GM12864 (cell line): ENCODE results near the gene TMEM187.

Source experiments
- DNase-seq: peaks from one replicate; pipeline ENCODE4 v3.0.0-alpha.2; 2011; ENCODE audit warnings: low read depth
- H3K4me3 ChIP-seq: 2 replicates; pipeline ENCODE4 v1.5.1; 2011; ENCODE audit warnings: mild to moderate bottlenecking, low read depth, low read length, control low read depth
- TF ChIP-seq, protein P1 (sequence below): IDR thresholded peaks from 2 replicates; pipeline ENCODE4 v1.5.1; 2011; ENCODE audit warnings: low read depth, mild to moderate bottlenecking, moderate library complexity, low read length, control low read depth, inconsistent platforms; ENCODE audit errors: missing control alignments

TMEM187 gene

DNA sequence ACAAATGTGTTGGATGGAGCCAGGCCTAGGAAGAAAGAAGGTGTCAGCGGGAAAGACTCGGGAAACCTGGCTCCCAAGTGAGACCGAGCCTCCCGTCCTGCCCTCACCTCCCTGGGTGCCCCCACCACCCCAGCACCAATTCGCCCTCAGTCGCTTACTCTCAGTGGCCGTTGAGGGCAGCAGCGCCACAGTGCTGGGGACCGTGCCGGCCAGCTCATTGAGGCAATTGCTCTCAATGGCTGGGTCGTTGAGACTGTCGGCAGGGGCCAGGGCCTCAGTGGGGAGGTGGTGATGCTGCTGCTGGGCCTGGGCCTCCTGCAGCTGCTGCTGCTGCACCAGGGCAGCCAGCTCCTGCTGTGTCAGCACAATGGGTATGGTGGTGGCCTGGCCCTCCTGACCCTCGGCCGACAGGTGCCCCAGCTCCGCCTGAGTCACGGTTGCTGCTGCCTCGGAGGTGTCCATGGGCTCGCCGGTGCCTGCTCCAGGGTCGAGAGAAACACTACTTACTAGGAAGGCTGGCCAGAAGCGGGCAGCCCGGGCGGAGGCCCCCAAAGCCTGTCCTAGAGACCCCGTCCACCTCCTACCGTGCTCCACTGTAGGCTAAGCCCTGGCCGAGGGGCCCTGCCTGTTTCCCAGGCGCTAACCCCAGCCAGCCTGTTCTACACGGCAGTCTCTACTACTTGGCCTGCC is 20.7 kb upstream of the TMEM187 start:
- TF ChIP-seq, protein P1, sequence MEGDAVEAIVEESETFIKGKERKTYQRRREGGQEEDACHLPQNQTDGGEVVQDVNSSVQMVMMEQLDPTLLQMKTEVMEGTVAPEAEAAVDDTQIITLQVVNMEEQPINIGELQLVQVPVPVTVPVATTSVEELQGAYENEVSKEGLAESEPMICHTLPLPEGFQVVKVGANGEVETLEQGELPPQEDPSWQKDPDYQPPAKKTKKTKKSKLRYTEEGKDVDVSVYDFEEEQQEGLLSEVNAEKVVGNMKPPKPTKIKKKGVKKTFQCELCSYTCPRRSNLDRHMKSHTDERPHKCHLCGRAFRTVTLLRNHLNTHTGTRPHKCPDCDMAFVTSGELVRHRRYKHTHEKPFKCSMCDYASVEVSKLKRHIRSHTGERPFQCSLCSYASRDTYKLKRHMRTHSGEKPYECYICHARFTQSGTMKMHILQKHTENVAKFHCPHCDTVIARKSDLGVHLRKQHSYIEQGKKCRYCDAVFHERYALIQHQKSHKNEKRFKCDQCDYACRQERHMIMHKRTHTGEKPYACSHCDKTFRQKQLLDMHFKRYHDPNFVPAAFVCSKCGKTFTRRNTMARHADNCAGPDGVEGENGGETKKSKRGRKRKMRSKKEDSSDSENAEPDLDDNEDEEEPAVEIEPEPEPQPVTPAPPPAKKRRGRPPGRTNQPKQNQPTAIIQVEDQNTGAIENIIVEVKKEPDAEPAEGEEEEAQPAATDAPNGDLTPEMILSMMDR: no peak
- no peak overlapping the region for H3K4me3 ChIP-seq
- no peak for DNase-seq

DNA sequence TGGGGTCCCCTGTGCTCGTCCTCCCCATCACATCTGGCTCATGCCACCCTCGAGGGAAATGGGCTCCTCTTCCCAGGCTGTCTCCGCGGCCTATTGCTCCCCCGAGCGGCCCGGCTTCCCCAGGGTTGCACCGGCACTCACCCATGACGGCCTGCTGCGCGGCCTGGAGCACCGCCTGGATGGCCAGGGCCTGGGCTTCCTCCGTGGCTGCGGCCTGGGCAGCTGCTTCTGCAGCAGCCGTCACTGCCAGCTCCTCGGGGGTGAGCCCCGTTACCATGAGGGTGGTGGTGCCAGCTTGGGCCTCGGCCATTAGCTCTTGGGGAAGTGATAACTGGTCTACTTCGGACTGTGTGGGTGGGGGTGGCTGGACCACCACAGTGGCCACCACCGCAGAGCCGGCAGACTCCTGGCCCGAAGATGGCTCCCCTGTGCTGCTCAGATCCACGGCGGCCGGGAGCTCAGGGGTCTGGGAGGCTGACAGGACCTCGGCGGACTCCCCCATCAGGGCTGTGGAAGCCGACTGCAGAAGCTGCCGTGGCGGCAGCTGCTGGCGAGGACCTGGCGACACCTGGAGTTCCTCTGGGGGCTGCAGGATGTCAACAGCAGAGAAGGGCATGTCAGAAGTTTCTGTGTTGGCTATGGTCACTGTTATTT is 20.1 kb upstream of the TMEM187 start:
- no peak for DNase-seq
- TF ChIP-seq, protein P1: no peak
- H3K4me3 ChIP-seq: no peak overlapping the region

DNA sequence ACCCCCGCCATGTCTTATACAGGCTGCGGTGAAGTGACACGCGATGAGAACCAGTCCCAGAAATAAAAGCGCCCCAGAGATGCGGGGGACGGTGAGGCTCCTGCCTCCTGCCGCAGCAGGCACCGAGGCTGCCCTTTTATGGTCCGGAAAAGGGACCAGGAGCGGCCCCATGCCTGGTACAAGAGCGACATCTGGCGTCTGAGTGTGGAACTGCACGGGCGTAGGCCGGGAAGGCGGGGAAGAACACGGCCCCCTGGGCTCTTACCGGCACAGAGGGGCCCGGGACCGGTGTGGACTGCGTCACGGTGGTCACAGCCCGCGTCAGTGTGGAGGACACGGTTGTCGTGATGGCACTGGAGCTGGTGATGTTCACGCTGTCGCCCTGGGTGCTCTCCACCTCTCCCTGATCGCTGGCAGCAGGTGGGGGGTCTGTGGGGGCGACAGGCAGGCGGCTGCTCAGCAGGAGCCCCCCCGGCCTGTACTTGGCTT is 19.2 kb upstream of the TMEM187 start:
- no peak for DNase-seq
- TF ChIP-seq, protein P1: peak; percentile 91
- no peak overlapping the region for H3K4me3 ChIP-seq

DNA sequence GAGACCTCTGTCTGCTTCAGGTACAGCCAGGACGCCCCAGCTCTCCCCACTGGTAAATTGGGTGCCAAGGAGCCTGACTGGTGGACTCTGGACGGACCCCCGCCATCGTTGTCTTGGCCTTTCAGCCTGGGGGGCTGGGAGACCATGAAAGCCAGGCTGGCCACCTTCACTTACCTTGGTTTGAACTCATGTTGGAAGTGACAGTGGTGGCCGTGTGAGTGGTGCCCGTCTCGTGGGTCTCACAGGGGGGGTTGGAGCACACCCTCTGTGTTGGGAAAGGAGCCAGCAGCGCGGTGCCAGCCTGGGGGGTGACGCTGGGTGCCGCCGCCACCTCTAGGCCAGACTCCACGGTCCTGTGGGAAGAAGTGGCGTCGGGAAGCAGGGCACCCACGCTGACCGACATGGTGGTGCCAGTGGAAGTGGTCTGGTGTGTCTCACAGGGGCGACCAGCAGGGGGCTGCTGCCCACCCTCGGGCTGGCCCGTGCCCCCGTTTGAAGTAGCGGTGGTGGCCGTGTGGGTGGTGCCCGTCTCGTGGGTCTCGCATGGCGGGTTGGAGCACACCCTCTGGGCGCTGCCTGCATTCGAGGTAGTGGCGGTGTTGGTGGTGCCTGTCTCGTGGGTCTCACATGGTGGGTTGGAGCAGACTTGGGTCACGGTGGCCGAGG is 18.5 kb upstream of the TMEM187 start:
- no peak overlapping the region for H3K4me3 ChIP-seq
- no peak for DNase-seq
- TF ChIP-seq, protein P1: no peak

DNA sequence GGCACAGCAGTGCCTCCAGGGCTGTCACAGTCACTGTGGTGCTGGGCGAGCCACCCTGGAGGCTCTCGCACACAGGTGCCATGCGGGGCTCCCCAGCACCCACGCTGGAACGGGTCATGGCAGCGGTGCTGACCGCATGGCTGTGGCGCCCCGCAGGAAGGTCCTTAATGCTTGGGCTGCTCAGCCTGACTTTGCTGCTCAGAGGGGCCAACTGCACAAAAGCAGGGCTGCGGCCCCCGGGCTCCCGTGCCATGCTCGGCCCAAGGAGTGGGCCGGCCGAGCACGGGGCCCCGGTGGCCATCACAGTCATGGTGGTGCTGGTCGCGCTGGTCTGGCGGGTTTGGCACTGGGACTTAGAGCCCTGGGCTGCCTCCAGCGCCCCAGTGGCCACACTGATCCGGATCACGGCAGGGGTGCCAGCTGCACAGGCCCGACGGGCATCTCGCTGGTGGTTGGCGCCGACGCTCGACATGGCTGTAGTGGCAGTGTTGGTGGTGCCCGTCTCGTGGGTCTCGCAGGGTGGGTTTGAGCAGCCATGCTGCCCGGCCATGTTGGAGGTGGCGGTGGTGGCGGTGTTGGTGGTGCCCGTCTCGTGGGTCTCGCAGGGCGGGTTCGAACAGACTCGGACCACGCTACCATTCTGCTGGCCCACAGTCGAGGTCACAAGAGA is 17.9 kb upstream of the TMEM187 start:
- H3K4me3 ChIP-seq: no peak overlapping the region
- no peak for DNase-seq
- TF ChIP-seq, protein P1: no peak

DNA sequence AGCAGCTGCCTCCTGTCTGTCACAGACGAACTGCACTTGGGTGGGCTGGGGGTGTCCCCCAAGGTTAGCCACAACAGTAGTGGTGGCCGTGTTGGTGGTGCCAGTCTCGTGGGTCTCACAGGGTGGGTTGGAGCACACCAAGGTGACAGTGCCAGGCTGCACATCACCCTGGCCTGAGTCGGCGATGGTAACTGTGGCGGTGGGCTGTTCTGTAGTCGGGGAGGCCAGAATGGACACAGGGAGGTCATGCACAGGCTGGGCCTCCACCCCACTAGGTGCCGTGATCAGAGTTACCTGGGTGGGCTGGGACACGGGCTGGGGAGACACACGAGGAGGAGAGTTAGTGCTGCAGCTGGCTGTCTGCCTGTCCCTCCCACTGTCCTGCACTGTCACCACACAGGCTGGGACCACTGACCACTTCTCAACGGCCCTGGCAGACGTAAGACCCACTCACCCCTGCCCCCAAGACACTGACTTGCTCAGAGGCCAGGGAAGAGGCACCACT is 17.3 kb upstream of the TMEM187 start:
- no peak overlapping the region for H3K4me3 ChIP-seq
- DNase-seq: no peak
- TF ChIP-seq, protein P1: no peak
